Jurkat, Clone E6-1 (cell line): ENCODE results near the gene HOXB5.

ENCODE experiments used
- DNase-seq: peaks from one replicate; pipeline ENCODE4 v3.0.0-alpha.2; 2011; ENCODE audit warnings: low read depth, low spot score
- H3K4me3 ChIP-seq: 2 replicates; pipeline ENCODE4 v1.5.1; 2011; ENCODE audit warnings: mild to moderate bottlenecking, low read length, control low read depth, moderate library complexity

HOXB5 gene

GRCh38 chr17:48555258-48556228 is 38.0 kb downstream of the HOXB5 start:
- no peak for DNase-seq
- H3K4me3 ChIP-seq: no peak overlapping the region

- no peak overlapping the region for H3K4me3 ChIP-seq
These were observed 38.9 kb downstream of the HOXB5 start for GRCh38 chr17:48554412-48555257.

DNA sequence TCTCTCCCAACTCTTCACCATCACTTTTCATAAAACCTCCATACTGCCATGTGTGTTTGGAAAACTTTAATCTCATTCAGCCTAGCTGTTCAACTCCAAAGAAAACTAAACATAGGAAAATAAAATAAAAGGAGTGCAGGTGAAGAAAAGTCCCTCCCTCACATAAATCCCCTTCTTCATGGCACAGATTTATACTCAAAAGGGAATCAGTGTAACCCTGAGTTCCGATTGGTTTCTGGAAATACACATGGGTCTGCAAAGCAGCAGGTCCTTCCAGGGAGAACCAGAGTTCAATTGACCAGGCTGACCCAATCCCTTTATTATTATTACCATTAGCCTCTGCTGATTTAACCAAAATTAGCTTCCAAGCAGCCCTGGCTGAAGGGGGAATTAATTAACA is 39.8 kb downstream of the HOXB5 start:
- DNase-seq: no peak
- H3K4me3 ChIP-seq: no peak overlapping the region

More at GRCh38 chr17:48554412-48555257, 38.9 kb downstream of the HOXB5 start:
- DNase-seq: no peak

DNA sequence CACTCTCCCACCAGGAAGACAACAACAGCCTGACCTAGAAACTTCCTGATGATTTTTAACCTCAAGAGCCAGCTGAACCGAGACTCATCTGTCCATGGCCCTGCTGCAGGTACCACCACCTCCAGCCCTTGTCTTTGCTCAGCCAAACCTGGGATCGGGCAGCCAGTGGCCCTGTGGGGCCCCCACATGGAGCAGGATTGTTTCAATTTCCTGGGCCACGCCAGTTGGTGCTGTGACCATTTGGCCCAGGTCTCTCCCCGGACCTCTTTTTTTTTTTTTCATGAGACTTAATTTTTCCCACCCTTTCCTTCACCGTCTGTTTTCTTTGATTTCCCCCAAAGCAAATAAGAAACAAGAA is 40.4 kb downstream of the HOXB5 start:
- DNase-seq: no peak
- no peak overlapping the region for H3K4me3 ChIP-seq

DNA sequence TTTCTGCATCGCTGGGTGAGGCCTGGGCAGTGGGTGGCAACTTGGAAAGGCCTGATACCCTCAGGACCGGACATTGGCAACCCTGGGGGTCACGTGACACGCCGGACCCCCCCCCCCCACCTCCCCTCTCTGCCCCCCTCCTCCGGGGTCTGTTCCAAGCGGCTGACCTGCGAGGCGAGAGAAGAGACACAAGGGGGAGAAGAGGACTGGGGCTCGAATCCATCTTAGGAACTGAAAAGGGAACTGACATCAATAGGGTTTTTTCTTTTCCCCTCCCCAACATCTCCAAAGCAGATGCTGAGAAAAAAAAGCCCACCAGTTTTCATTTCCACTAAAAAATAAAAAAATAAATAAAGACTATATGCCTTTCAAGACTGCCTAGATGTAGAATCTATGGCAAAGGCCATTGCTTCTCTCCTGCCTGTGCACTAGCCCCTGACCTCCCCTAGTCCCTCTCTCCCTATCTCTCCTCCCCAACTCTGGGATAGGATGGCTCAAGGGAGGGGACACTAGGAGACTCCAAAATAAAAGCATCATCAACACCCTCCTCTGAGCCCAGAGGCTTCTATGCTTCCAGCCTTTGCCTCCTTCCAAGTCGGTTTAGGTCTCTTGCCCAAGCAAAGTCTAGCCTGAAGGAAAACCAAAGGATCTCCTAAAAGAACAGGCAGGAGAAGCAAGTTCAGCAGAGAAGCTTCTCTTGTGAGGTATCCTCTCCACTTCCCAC is 41.0 kb downstream of the HOXB5 start:
- no peak overlapping the region for H3K4me3 ChIP-seq
- no peak for DNase-seq

DNA sequence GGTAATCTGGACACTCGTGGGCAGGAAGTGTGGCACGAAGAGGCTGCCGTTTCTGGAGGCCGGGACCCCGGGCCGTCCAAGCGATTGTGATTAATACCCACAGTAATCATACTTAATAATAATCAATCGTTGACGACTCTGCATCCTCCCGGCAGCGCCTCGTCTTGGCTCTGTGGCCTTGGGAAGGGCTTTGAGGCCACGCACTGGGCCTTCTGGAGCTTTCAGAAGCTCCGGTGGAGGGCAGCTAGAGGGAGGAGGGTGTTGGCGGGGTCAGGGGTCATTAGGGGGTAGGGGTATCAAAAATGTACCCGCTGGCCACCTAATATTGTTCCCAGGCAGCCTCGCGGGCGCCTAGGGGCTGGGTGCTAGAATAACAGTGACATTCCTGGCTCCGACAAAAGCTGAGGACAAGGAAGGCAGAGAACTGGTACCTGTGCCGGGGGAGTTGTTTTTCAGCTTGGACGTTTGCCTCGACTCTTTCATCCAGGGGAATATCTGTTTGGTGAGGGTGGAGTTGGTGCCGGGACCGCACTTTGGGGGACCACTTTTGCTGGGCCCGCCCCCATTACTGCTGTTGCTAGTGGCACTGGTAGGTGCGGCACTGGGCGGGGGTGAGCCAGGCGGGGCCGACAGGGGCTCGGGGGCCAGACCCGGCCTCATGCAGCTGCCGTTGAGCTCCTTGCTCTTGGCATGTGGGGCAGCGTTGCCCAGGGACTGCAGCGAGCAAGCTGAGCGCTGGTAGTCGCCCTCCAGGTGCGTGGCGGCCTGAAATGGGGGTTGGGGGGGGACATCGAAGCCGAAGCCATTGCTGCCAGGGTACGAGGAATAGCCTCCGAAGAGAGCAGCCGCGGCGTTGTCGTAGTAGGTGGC is 41.7 kb downstream of the HOXB5 start:
- H3K4me3 ChIP-seq: no peak overlapping the region
- DNase-seq: no peak

GRCh38 chr17:48551214-48551555 is 42.4 kb downstream of the HOXB5 start:
- no peak for DNase-seq
- H3K4me3 ChIP-seq: no peak overlapping the region

DNA sequence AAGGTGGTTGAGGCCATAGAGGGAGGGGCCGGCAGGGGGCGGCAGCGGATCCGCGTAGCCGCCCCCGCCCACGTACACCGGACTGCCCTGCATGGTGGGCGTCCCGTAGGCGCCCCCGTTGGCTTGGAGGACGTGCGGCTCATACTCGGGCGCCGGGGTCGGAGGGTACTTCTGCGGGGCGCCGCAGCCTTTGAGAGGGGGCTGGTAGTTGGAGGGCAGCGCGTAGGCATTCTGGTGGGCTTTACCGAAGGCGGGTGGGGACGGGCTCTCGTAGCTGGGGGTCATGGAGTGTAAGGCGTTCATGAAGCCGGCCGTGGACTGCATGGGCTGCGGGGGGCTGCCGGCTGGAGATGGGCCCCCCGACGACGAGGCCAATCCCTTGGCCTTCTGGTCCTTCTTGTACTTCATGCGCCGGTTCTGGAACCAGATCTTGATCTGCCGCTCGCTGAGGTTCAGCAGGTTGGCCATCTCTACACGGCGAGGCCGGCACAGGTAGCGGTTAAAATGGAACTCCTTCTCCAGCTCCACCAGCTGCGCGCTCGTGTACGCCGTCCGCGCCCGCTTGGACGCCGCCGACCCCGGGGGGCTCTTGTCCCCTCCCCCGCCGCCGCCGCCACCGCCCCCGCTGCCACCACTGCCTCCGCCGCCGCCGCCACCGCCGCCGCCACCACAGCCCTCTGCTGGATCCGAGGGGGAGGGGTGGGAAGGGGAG is 42.9 kb downstream of the HOXB5 start:
- DNase-seq: no peak
- H3K4me3 ChIP-seq: no peak overlapping the region

- no peak for DNase-seq
- no peak overlapping the region for H3K4me3 ChIP-seq
These were observed 43.6 kb downstream of the HOXB5 start for GRCh38 chr17:48549914-48550501.

DNA sequence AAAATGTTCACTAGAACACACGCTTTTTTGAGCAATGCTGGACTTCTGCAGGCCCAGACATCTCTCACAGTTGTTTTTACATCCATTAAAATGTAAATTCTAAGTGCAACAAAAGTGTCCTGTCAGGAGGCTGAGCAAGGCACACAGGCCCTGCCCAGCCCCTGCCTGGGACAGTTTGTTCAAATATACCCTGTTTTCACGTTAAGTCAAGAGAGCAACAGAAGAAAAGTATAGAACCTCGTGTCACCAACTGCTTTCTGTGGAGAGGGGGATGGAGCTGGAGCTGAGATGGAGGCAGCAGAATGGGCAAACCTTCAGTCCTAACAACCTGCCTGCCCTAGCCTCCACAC is 44.3 kb downstream of the HOXB5 start:
- DNase-seq: no peak

DNA sequence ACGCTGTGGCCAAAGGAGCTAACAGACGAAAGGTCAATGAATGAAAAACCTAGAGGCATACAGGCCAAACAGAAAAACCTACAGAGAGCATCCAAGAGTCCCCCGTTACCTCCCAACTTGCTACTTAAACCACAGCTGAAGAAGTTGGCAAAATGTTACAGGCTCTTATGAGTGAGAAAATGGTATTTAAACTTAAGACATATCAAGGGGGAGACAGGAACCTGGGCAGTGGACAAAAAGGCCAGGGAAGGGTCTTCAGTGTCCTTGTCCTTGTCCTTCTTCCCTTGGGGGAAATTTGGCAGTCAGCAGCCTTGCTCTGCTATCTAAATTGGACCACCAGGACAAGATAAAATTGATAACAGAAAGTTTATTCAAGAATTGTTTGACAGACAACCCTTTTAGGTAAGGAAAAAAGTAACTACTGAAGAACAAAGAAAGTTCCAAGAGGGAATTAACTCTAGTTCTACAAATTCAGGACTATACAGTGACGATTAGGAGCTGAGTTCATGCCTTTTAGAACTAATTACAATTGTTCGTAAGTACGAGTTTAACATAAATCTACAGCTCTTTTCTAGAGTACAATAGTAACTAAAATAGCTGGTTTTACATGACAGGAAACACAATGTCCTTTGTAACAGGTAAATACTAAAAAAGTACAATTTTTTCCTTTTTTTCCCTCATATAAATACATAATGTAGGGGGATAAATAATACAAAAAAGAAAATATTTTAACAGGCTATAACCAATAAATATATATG is 44.9 kb downstream of the HOXB5 start:
- H3K4me3 ChIP-seq: no peak overlapping the region
- DNase-seq: no peak

More for the DNA sequence above, 44.3 kb downstream of the HOXB5 start:
- H3K4me3 ChIP-seq: no peak overlapping the region

- DNase-seq: no peak
- no peak overlapping the region for H3K4me3 ChIP-seq
These were observed 45.6 kb downstream of the HOXB5 start for GRCh38 chr17:48547808-48548522.

- DNase-seq: no peak
- H3K4me3 ChIP-seq: no peak overlapping the region
These were observed 46.4 kb downstream of the HOXB5 start for GRCh38 chr17:48546924-48547807.

DNA sequence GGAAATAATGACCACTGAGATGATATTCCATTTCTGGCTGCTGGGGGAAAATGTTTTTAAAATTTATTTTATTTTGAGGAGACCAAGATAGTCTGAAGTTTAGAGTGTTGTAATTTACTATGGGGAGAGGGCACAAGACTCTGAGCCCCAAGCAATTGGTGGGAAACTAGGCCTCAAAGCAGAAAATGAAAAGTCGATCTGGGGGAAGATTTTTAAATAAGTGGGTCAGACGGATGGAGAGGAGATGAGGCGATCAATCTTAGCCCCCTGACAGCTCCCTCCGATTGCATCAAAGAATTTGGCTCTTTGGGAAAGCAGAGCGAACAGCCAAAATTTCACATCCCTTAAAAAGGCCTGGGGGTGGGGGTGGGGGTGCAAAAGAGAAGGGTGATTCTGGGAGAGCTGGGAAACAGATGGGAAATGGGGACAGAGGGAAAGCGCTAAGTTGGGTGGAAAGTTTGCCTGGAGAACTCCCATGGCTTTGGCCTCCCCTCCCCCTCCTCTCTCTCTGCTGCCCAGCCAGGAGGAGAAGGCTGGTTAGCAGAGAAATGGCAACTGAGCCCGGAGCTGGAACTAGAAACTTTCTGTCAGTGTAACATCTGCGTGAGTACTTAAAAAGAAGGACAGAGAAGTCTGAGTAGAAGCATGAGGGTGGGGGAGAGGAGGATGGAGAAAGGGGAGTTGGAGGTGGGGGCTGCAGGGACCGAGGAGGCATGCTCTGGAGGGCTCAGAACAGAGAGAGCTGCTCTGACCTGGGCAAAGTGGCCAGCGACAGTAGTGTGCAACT is 47.2 kb downstream of the HOXB5 start:
- H3K4me3 ChIP-seq: no peak overlapping the region
- no peak for DNase-seq

- DNase-seq: no peak
- H3K4me3 ChIP-seq: no peak overlapping the region
These were observed 48.0 kb downstream of the HOXB5 start for GRCh38 chr17:48545539-48545938.
